HCT116 (cell line): ENCODE data around the gene ST6GALNAC4. TPM values are rescaled to one million over a fixed set of nuclear protein-coding genes. Genes with fewer than 3 reads are reported as not detected.
A peak's percentile ranks its signal among the peaks of the same experiment; 100 is the strongest.

ENCODE experiments used
- ATAC-seq: fragments of 200-7000 bp; cut with Tn5 transposase; 2 replicates; pipeline ENCODE4 v1.9.1; 2020; ENCODE audit warnings: mild to moderate bottlenecking, moderate library complexity
- BruUV-seq: library from RNA; stranded (reverse); fragments of 400-500 nt; replicated peaks from 2 replicates; lab custom pipeline; 2021; lab: Mats Ljungman, UMichigan
- CTCF ChIA-PET: fragments of 300-600 bp; sonication (Branson Sonifier 250); formaldehyde crosslinking; loops from one replicate; lab custom pipeline; 2021; ENCODE audit warnings: antibody characterized with exemption; lab: Charles Lee
- POLR2A ChIA-PET: fragments of 300-600, 350-600 bp; sonication (Branson Sonifier 250); formaldehyde crosslinking; loops from one replicate; lab custom pipeline; 2021; ENCODE audit warnings: antibody characterized with exemption; lab: Charles Lee
- RAD21 ChIA-PET, 2 experiments: fragments of 300-600 bp; sonication (Branson Sonifier 250); formaldehyde crosslinking; loops; one replicate each; lab custom pipeline; 2023; ENCODE audit warnings: low total read pairs in 2 of 2; ENCODE audit not compliant: uncharacterized antibody in 2 of 2, unreplicated experiment in 2 of 2, low non-redundant PET in 1 of 2; lab: Charles Lee
- DNase-seq: peaks from one replicate; pipeline ENCODE4 v3.0.0-alpha.2; 2010; ENCODE audit warnings: low read depth, low spot score
- H2AFZ ChIP-seq: fragments of 200-600 bp; shearing (Covaris generic), sonication (generic); 2 replicates; pipeline ENCODE4 v1.6.1; 2017; ENCODE audit warnings: low read depth, mixed run types, mixed read lengths, antibody characterized with exemption, low read length; ENCODE audit not compliant: poor library complexity, severe bottlenecking
- H3K27ac ChIP-seq: 2 replicates; pipeline ENCODE4 v1.5.1; 2012; ENCODE audit warnings: low read depth, low read length
- H3K27me3 ChIP-seq: fragments of 200-600 bp; sonication (generic); 2 replicates; pipeline ENCODE4 v1.6.1; 2016; ENCODE audit warnings: mixed run types, low read length, mixed read lengths; ENCODE audit not compliant: insufficient read depth
- H3K36me3 ChIP-seq, 2 experiments: fragments of 200-500 bp in 1 of 2; fragments of 200-600 bp in 1 of 2; sonication (Bioruptor generic) in 1 of 2; sonication (generic) in 1 of 2; 2 replicates each; pipeline versions ENCODE4 v1.5.1 to v1.6.1; 2014 to 2016; ENCODE audit warnings: low read length in 2 of 2, inconsistent platforms in 1 of 2, mixed read lengths in 1 of 2, mixed run types in 1 of 2; ENCODE audit not compliant: insufficient read depth in 2 of 2, control insufficient read depth in 1 of 2
- H3K4me1 ChIP-seq, 2 experiments: fragments of 200-600 bp in 1 of 2; sonication (generic) in 1 of 2; 2 replicates each; pipeline versions ENCODE4 v1.5.1 to v1.6.1; 2012 to 2017; ENCODE audit warnings: low read length in 2 of 2, inconsistent platforms in 1 of 2, mild to moderate bottlenecking in 1 of 2, mixed read lengths in 1 of 2, mixed run types in 1 of 2, moderate library complexity in 1 of 2; ENCODE audit not compliant: insufficient read depth in 2 of 2, control insufficient read depth in 1 of 2
- H3K4me2 ChIP-seq: fragments of 200-600 bp; sonication (generic); 2 replicates; pipeline ENCODE4 v1.6.1; 2017; ENCODE audit warnings: mixed run types, low read length, mixed read lengths
- H3K4me3 ChIP-seq, 2 experiments: fragments of 200-600 bp in 1 of 2; sonication (generic) in 1 of 2; replicated peaks in 1 of 2; 2 replicates each; pipeline ENCODE4 v1.5.1; 2011 to 2016; ENCODE audit warnings: low read length in 2 of 2, control low read depth in 1 of 2, low read depth in 1 of 2, mild to moderate bottlenecking in 1 of 2, mixed read lengths in 1 of 2, mixed run types in 1 of 2
- H3K79me2 ChIP-seq: fragments of 200-600 bp; sonication (generic); 2 replicates; pipeline ENCODE4 v1.6.1; 2017; ENCODE audit warnings: mild to moderate bottlenecking, mixed run types, low read length, moderate library complexity, mixed read lengths; ENCODE audit not compliant: insufficient read depth
- H3K9ac ChIP-seq: fragments of 200-600 bp; sonication (generic); 2 replicates; pipeline ENCODE4 v1.6.1; 2016; ENCODE audit warnings: low read length, mixed read lengths
- H3K9me2 ChIP-seq: fragments of 200-600 bp; sonication (generic), shearing (Covaris generic); 2 replicates; pipeline ENCODE4 v1.6.1; 2017; ENCODE audit warnings: mixed run types, mild to moderate bottlenecking, moderate library complexity; ENCODE audit not compliant: insufficient read depth
- H3K9me3 ChIP-seq, 2 experiments: fragments of 200-500 bp in 1 of 2; fragments of 200-600 bp in 1 of 2; sonication (Bioruptor generic) in 1 of 2; sonication (generic) in 1 of 2; 2 replicates each; pipeline ENCODE4 v1.6.1; 2014 to 2017; ENCODE audit warnings: low read length in 2 of 2, mixed read lengths in 2 of 2, inconsistent platforms in 1 of 2, low read depth in 1 of 2, mild to moderate bottlenecking in 1 of 2, mixed run types in 1 of 2, moderate library complexity in 1 of 2; ENCODE audit not compliant: control insufficient read depth in 1 of 2, insufficient read depth in 1 of 2
- H4K20me1 ChIP-seq: fragments of 200-600 bp; sonication (generic), shearing (Covaris generic); 2 replicates; pipeline ENCODE4 v1.6.1; 2017; ENCODE audit warnings: mixed run types, mild to moderate bottlenecking, moderate library complexity; ENCODE audit not compliant: insufficient read depth
- CBX3 ChIP-seq: IDR thresholded peaks from 2 replicates; pipeline ENCODE4 v1.6.1; 2012; ENCODE audit warnings: low read depth
- CEBPB ChIP-seq: IDR thresholded peaks from 2 replicates; pipeline ENCODE4 v1.6.1; 2012; ENCODE audit warnings: low read depth
- EGR1 ChIP-seq: IDR thresholded peaks from 2 replicates; pipeline ENCODE4 v1.6.1; 2012; ENCODE audit warnings: low read depth
- ELF1 ChIP-seq: IDR thresholded peaks from 2 replicates; pipeline ENCODE4 v1.6.1; 2012; ENCODE audit warnings: low read depth, borderline replicate concordance
- EZH2 ChIP-seq: fragments of 200-600 bp; sonication (generic); IDR thresholded peaks from 2 replicates; pipeline ENCODE4 v1.6.1; 2017; ENCODE audit warnings: antibody characterized with exemption, mixed run types
- FOSL1 ChIP-seq: IDR thresholded peaks from 2 replicates; pipeline ENCODE4 v1.6.1; 2012; ENCODE audit warnings: low read depth
- JUND ChIP-seq: IDR thresholded peaks from 2 replicates; pipeline ENCODE4 v1.6.1; 2012
- POLR2AphosphoS5 ChIP-seq: IDR thresholded peaks from 2 replicates; pipeline ENCODE4 v1.6.1; 2011; ENCODE audit warnings: mild to moderate bottlenecking, low read depth, low read length, moderate library complexity
- RAD21 ChIP-seq: IDR thresholded peaks from 2 replicates; pipeline ENCODE4 v1.6.1; 2012; ENCODE audit warnings: low read depth, mild to moderate bottlenecking
- SIN3A ChIP-seq: IDR thresholded peaks from 2 replicates; pipeline ENCODE4 v1.6.1; 2012; ENCODE audit warnings: low read depth
- SP1 ChIP-seq: IDR thresholded peaks from 2 replicates; pipeline ENCODE4 v1.6.1; 2012; ENCODE audit warnings: low read depth
- SRF ChIP-seq: IDR thresholded peaks from 2 replicates; pipeline ENCODE4 v1.6.1; 2012; ENCODE audit warnings: low read depth
- TCF7L2 ChIP-seq: IDR thresholded peaks from 2 replicates; pipeline ENCODE4 v1.7.0; 2011; ENCODE audit warnings: borderline replicate concordance, inconsistent platforms; ENCODE audit not compliant: insufficient read depth, insufficient read length; ENCODE audit errors: extremely low read depth
- YY1 ChIP-seq: IDR thresholded peaks from 2 replicates; pipeline ENCODE4 v1.6.1; 2011; ENCODE audit warnings: low read length, low read depth, moderate library complexity, mild to moderate bottlenecking; ENCODE audit not compliant: insufficient replicate concordance; ENCODE audit errors: extremely low read depth
- ZFX ChIP-seq: fragments of 450-650 bp; IDR thresholded peaks from 2 replicates; pipeline ENCODE4 v1.6.1; 2017
- intact Hi-C: fragments of 100-400 bp; cut with micrococcal nuclease; formaldehyde crosslinking; loops from 2 replicates; pipeline ENCODE4 v1.10.0; 2022
- total RNA-seq: library from RNA; stranded (reverse); gene quantifications from one replicate; pipeline ENCODE4 v1.2.1, GENCODE V29; 2021; ENCODE audit not compliant: unreplicated experiment
- TF ChIP-seq, protein P1 (sequence below): IDR thresholded peaks from 2 replicates; pipeline ENCODE4 v1.6.1; 2012
- TF ChIP-seq, protein P2 (sequence below): IDR thresholded peaks from 2 replicates; pipeline ENCODE4 v1.6.1; 2012
- TF ChIP-seq, protein P3 (sequence below): IDR thresholded peaks from 2 replicates; pipeline ENCODE4 v1.6.1; 2012; ENCODE audit warnings: low read depth

ST6GALNAC4 gene
- total RNA-seq, 1 experiment from 2014 or later: 49.4 TPM

DNA sequence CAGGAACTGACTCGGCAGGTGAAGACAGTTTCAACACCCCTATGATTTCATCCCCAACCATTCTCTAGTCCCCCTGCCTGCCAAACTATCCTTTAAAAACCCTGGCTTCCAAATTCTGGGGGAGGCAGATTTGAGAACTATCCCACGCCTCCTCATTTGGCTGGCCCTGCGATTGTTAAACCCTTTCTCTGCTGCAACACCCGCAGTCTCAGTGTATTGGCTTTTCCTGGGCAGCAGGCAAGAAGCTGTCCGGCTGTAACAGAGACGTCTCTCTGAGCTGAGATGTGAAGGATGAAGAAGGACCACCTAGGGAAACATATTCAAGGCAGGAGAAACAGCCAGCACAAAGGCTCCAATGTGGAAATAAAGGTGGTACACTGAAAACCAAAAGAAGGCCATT, 24.0 kb downstream of the ST6GALNAC4 start:
- Histone ChIP-seq H3K4me3 (no peak overlapping the region), H3K27me3 (no peaks in the 10 kb centered on the region), H4K20me1 (no peaks in the 10 kb centered on the region), H3K9ac (no peak overlapping the region), H3K79me2 (no peaks in the 10 kb centered on the region; the same call in 1 of the 2 replicates), H3K36me3 (peaks cover 24 to 56% of the 10 kb centered on the region in 2 experiments), H2AFZ (no peak overlapping the region), H3K9me2 (no peaks in the 10 kb centered on the region), H3K4me2 (no peak overlapping the region), H3K4me1 (peaks cover 10 to 12% of the 10 kb centered on the region in 2 experiments; a peak in 3 of 4 replicates), H3K9me3 (peaks cover 0 to 15% of the 10 kb centered on the region in 2 experiments; a peak in 2 of 4 replicates), H3K27ac (no peak overlapping the region)
- BruUV-seq: no TSS peak
- ATAC-seq: no peak
- ChIA-PET CTCF (no interaction called here), POLR2A (interaction anchor here (0.5 kb wide), 1 partner anchor 24 kb away, joined by 4 read pairs; the partner anchor contains the start of gene ST6GALNAC4), RAD21 (no interaction called here)
- TF ChIP-seq CBX3 (peak; percentile 96), TCF7L2 (no peak), EGR1 (no peak), EZH2 (no peak)
- TF ChIP-seq, protein P1, sequence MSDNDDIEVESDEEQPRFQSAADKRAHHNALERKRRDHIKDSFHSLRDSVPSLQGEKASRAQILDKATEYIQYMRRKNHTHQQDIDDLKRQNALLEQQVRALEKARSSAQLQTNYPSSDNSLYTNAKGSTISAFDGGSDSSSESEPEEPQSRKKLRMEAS: no peak
- no peak for DNase-seq
- intact Hi-C loops: no loop called here

DNA sequence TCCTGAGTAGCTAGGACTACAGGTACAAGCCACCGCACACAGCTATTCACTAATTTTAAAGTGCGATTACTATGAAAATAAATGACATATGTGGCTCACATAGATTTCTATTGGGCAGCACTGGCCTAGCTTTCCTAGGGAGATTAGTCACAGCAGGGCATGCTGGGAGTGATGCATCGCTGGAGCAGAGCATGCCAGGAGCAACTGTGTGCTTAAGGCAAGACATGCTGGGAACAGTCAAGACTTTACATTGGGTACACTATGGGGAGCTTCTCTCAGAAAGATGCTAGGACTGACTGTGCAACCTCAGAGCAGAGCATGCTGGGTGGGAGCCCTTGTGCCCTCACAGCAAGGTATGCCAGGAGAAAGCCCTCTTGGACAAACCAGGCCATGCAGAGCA, 26.8 kb downstream of the ST6GALNAC4 start:
- H3K36me3 ChIP-seq: peaks cover 22 to 58% of the 10 kb centered on the region in 2 experiments
- no peak overlapping the region for H3K4me3 ChIP-seq
- no peaks in the 10 kb centered on the region for H3K9me2 ChIP-seq
- no peaks in the 10 kb centered on the region for H3K27me3 ChIP-seq
- DNase-seq (no peak), ATAC-seq (peak; percentile 28; the same call in 1 of the 2 replicates)
- BruUV-seq: no TSS peak
- RAD21 ChIA-PET: no interaction called here
- H3K27ac ChIP-seq: no peak overlapping the region
- no peak overlapping the region for H2AFZ ChIP-seq
- no peaks in the 10 kb centered on the region for H4K20me1 ChIP-seq
- intact Hi-C loops: no loop called here
- POLR2A ChIA-PET: interaction anchor here (0.8 kb wide), 1 partner anchor 9 kb away, joined by 3 read pairs; the partner anchor contains the start of gene ST6GALNAC6
- no peaks in the 10 kb centered on the region for H3K79me2 ChIP-seq
- H3K4me1 ChIP-seq: peaks cover 2 to 4% of the 10 kb centered on the region in 2 experiments; a peak in 2 of 4 replicates
- CTCF ChIA-PET: no interaction called here
- peaks cover 0 to 15% of the 10 kb centered on the region in 2 experiments; a peak in 2 of 4 replicates for H3K9me3 ChIP-seq
- TF ChIP-seq ELF1: no peak
- no peak for TF ChIP-seq POLR2AphosphoS5
- TF ChIP-seq, protein P2, sequence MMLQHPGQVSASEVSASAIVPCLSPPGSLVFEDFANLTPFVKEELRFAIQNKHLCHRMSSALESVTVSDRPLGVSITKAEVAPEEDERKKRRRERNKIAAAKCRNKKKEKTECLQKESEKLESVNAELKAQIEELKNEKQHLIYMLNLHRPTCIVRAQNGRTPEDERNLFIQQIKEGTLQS: no peak
- TF ChIP-seq EGR1: no peak
- TF ChIP-seq SP1: no peak
- TF ChIP-seq RAD21: no peak
- TF ChIP-seq YY1: no peak
- no peak for TF ChIP-seq FOSL1
- TF ChIP-seq, protein P3, sequence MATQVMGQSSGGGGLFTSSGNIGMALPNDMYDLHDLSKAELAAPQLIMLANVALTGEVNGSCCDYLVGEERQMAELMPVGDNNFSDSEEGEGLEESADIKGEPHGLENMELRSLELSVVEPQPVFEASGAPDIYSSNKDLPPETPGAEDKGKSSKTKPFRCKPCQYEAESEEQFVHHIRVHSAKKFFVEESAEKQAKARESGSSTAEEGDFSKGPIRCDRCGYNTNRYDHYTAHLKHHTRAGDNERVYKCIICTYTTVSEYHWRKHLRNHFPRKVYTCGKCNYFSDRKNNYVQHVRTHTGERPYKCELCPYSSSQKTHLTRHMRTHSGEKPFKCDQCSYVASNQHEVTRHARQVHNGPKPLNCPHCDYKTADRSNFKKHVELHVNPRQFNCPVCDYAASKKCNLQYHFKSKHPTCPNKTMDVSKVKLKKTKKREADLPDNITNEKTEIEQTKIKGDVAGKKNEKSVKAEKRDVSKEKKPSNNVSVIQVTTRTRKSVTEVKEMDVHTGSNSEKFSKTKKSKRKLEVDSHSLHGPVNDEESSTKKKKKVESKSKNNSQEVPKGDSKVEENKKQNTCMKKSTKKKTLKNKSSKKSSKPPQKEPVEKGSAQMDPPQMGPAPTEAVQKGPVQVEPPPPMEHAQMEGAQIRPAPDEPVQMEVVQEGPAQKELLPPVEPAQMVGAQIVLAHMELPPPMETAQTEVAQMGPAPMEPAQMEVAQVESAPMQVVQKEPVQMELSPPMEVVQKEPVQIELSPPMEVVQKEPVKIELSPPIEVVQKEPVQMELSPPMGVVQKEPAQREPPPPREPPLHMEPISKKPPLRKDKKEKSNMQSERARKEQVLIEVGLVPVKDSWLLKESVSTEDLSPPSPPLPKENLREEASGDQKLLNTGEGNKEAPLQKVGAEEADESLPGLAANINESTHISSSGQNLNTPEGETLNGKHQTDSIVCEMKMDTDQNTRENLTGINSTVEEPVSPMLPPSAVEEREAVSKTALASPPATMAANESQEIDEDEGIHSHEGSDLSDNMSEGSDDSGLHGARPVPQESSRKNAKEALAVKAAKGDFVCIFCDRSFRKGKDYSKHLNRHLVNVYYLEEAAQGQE: no peak
- no peak for TF ChIP-seq TCF7L2
- TF ChIP-seq SRF: no peak
- no peak for TF ChIP-seq JUND
- no peak for TF ChIP-seq CBX3
- TF ChIP-seq SIN3A: no peak
- no peak for TF ChIP-seq CEBPB
- TF ChIP-seq ZFX: no peak
- TF ChIP-seq, protein P1: no peak
- H3K9ac ChIP-seq: no peak overlapping the region
- no peak overlapping the region for H3K4me2 ChIP-seq
